GM18526 (cell line): Measurements from ENCODE around the gene CACNB2.

ENCODE experiments used
- POLR2A ChIP-seq: IDR thresholded peaks from 3 replicates; pipeline ENCODE4 v1.6.1; 2011; ENCODE audit not compliant: insufficient read length; ENCODE audit errors: extremely low read depth

CACNB2 gene

DNA sequence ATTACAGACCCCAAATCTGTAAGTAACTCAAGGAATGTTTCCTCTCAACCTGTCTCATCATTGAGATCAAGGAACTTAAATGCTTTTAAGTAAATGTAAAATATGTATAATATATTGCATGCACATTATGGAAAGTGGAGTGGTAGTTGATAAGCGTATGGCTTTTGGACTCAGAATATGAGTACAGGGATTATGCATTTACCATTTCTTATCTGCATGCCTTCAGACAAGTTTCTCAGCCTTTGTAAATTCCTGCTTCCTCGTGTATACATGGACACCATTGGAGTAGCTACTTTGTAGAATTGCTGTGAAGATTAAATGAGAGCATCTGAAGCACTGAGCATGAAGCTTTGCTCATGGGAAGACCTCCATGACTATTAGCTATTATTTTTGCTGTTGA lies 70.5 kb downstream of the CACNB2 start:
- no peak for TF ChIP-seq POLR2A

DNA sequence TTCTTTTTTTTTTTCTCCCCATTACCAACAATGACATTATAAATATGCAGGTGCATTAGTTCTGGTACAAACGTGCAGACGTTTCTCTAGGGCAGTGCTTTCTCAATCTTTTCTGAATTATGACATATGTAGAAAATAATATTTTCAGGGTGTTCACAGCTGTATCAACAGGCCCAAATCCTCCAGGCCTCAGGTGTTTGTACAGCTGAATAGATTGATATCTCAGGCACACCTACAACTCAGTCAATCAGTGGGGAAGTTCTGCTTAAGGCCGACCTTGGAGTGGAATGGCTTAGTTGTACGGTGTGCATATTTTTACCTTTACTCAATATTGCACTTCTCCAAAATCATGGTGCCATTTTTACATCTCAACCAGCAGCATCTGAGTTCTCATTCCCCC lies 71.6 kb downstream of the CACNB2 start:
- TF ChIP-seq POLR2A = no peak

GRCh38 chr10:18213271-18213670 lies 73.0 kb downstream of the CACNB2 start:
- TF ChIP-seq POLR2A = no peak

DNA sequence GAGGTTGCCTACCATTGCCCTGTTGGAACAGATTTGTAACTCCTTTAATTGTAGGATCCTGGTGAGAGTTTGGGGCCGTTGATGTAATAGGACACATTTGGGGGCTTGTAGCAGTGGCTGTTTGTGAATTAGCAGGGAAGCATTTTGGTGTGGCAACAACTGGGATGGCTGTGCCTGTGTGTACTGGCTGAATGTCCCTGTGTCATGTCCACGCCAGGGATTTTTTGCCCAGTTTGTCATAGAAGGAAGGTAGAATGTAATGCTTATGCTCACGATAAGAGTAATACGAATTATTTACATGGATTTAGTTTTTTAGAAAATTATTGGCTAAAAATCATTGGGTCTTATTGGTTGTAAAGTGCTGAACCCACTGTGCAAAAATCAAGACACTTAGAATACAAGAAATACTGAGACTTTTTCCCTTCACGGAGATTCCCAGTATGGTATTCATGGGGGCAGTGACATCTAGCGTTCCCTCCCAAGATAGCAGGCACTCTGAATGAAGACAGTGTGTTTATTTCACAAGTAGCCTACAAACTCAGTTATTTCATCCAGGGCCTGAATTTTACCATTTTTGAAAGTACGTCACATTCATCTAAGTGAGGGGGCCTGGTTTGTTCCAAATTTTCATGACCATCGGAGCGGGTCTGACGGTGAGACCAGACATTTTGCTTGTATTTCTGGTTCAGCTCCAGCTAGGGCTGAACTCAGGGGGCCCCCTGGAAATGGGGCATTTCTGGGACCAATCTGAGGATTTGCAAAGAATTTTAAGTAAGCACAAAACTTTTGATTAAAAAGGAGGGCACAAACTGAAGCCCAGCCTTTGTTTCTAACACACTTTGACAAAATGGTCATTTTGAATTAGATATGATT lies 74.7 kb downstream of the CACNB2 start:
- no peak for TF ChIP-seq POLR2A

GRCh38 chr10:18216482-18216881 lies 76.3 kb downstream of the CACNB2 start:
- TF ChIP-seq POLR2A = no peak

DNA sequence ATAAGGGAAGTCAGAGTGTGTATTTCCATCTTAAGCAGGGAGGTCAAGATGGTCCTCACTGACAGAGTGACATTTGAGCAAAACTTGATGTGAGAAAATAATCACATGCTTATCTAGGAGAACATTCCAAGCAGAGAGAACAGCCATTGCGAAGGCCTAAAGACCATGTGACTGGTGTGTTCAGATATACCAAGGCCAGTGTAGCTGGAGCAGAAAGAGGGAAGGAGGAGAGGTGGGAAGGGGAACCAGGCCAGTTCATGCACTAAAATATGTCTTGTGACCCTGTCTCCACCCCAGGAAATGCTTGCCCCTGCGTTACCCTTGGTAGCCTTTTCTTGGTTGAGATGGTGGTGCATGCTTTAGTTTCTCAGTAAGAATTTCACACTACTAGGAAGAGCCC lies 77.4 kb downstream of the CACNB2 start:
- no peak for TF ChIP-seq POLR2A

DNA sequence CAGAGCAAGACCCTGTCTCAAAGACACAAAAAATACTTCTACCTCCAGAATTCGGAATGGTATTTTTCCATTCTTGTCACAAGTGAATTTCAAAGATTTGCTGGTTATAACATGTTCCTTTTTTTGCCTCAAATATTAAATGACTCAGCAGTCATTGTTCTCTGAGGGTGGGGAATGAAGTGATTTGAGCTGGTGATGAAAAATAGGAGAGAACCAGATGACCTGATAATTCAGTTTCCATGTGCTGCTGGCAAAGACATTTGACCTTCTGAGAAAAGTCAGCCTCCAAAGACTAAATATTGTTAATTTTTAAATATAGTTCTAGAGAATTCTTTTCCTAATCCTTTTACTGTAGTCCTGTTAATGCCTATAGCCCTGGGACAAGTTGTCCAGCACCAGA lies 78.9 kb downstream of the CACNB2 start:
- TF ChIP-seq POLR2A = no peak

GRCh38 chr10:18221123-18221522 lies 80.9 kb downstream of the CACNB2 start:
- TF ChIP-seq POLR2A = no peak

DNA sequence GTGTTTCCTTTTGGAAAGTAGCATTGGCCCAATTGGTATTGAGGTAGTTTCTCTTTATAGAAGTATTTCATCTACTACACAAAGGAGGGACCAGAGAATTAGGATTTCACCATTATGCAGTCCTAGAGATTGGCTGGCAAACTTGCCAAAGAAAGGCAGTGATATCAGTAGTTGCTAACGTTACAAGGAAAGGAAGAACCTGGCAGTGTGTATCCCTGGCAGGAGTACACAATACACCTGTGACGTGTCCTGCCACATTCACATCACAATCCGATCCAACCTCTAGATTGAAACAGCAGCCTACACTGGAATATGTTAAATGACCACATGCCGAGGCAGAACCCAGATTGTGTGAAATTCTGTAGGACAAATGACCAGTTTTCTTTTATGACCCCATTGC lies 81.7 kb downstream of the CACNB2 start:
- no peak for TF ChIP-seq POLR2A

GRCh38 chr10:18222866-18223265 lies 82.6 kb downstream of the CACNB2 start:
- no peak for TF ChIP-seq POLR2A

DNA sequence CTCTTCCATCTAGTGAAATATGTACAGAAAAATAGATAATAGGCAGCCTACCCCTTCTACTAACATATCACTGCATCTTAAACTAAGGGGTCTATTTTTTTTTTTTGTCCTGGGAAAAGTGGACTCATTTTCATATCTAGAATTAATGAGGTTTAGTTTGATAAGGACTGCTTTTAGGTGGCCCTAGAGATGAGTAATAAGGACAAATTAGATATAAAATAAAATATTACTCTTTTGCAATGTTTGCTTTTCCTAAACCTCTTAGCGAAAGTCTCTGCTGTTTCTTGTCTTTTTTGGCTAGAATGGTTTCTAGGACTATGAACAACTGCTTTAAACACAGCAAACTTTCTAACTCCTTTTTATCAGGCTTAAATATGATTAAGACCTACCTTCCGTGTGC lies 83.7 kb downstream of the CACNB2 start:
- TF ChIP-seq POLR2A = no peak

GRCh38 chr10:18224626-18225445 lies 84.6 kb downstream of the CACNB2 start:
- TF ChIP-seq POLR2A = no peak

- TF ChIP-seq POLR2A = no peak
Observed at GRCh38 chr10:18226336-18226735, 86.1 kb downstream of the CACNB2 start.

DNA sequence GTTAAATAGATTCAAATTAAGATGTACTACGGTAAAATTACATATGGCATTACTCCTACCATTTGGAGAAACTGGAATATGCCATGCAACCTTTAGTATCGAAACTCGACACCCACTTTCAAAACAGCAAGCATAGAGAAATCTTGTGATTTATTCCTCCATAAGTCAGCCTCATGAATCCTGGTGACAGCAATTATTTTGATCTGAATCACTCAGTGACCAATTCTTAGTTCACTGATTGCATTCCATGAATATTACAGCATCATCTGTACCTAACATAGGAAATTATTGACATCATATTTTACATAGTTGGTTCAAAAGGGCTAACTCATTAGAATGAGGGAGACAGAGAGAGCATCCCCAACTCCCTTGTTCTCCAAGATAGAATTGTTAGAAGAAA lies 89.6 kb downstream of the CACNB2 start:
- TF ChIP-seq POLR2A = no peak

DNA sequence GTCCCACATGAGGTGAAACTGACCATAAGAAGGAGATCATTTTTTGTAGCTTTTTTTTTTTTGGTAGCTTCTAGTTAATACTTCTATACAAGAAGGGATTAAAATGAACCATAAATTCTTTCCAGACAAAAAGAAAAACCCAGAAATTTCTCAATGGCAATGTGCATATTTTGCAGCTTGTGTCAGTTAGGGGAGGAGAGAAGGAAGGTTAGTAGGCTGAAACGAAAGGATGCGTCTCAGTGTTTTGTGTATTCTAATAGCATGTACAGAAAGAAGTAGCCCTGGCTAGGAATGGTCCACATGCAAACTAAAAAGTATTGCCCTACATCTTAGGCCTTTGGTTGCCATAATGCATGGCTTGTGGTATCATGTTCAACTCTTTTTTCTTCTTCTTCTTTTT lies 90.6 kb downstream of the CACNB2 start:
- TF ChIP-seq POLR2A = no peak

GRCh38 chr10:18231480-18231879 lies 91.3 kb downstream of the CACNB2 start:
- no peak for TF ChIP-seq POLR2A

GRCh38 chr10:18233775-18234174 lies 93.6 kb downstream of the CACNB2 start:
- no peak for TF ChIP-seq POLR2A

DNA sequence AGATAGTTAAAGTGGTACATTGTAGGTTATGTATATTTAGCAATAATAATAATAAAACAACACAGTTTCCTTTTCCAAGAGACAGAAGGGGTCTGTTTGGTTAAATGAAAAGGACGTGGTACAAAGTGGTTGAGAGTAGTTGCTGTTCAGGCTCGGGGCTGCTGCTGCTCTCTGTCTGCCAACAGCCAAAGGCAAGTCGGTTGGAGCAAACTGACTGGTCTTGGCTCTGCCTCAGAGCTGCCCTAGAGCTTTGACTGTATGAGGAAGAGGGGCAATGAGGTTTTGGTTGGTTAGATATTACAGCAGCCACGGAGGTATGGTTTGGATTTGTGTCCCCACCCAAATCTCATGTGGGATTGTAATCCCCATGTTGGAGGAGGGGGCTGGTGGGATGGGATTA lies 95.3 kb downstream of the CACNB2 start:
- TF ChIP-seq POLR2A = no peak
